ENCODE results near the gene UGT2A2.

GRCh38 chr4:69642961-69643360 lies 3.5 kb upstream of the UGT2A2 start:
- TF ChIP-seq CTCF (conservative IDR thresholded peaks at IDR 0.05; ENCODE audit: low read length) (no peak), EZH2phosphoT487 (IDR thresholded peaks at IDR 0.05; ENCODE audit: borderline replicate concordance) (no peak)

All from Loucy (cell line).